Body of pancreas (tissue), 4 donors: ENCODE measurements around the gene ATOSA.

Experiments
- CTCF ChIP-seq, 7 experiments: fragments of 450-650 bp in 4 of 7; fragments of 200-600 bp in 3 of 7; sonication (generic) in 3 of 7; IDR thresholded peaks; one replicate each; pipeline ENCODE4 v1.5.1; 2016 to 2019; ENCODE audit warnings: antibody characterized with exemption in 7 of 7
- POLR2A ChIP-seq, 3 donors: fragments of 450-650 bp; IDR thresholded peaks; one replicate each; pipeline ENCODE4 v1.6.1; 2016; ENCODE audit warnings: antibody characterized with exemption in 3 of 3, mild to moderate bottlenecking in 2 of 3

GRCh38 chr15:52710708-52711389 is 31.7 kb upstream of the ATOSA start:
- no peak for TF ChIP-seq POLR2A (IDR thresholded peaks at IDR 0.05)
- TF ChIP-seq CTCF (IDR thresholded peaks at IDR 0.05) = no peak
